DOHH2 (cell line): ENCODE measurements around the gene MACROD1.

Experiments used
- EZH2phosphoT487 ChIP-seq: fragments of 200-600 bp; sonication (generic); IDR thresholded peaks from 2 replicates; pipeline ENCODE4 v1.6.1; 2017; ENCODE audit warnings: borderline replicate concordance, mild to moderate bottlenecking, antibody characterized with exemption, low read length, moderate library complexity, mixed read lengths
- TF ChIP-seq, protein P1 (sequence below): fragments of 200-600 bp; sonication (generic); IDR thresholded peaks from one replicate; pipeline ENCODE4 v1.5.1; 2014; ENCODE audit warnings: antibody characterized with exemption, mild to moderate bottlenecking, low read depth, low read length; ENCODE audit not compliant: poor library complexity, severe bottlenecking

DNA sequence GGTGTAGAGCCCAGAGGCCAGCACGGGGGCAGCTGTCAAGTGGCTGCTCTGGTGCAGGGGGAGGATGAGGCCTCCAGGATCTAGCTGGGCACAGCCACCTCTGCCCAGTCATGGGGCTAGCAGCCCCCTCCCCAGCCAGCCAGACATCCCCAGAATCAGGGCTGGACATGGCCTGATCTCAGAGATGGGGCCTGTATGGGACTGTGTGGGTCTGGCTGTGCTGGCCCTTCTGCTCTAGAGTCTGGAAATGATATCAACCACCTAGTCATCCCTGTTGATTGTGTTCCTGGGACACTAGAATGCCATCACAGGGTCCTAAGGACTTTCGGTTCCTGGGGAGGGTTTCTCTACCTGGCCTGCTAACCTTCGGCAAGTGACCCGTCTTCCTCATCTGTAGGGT is 127.4 kb downstream of the MACROD1 start:
- TF ChIP-seq, protein P1, sequence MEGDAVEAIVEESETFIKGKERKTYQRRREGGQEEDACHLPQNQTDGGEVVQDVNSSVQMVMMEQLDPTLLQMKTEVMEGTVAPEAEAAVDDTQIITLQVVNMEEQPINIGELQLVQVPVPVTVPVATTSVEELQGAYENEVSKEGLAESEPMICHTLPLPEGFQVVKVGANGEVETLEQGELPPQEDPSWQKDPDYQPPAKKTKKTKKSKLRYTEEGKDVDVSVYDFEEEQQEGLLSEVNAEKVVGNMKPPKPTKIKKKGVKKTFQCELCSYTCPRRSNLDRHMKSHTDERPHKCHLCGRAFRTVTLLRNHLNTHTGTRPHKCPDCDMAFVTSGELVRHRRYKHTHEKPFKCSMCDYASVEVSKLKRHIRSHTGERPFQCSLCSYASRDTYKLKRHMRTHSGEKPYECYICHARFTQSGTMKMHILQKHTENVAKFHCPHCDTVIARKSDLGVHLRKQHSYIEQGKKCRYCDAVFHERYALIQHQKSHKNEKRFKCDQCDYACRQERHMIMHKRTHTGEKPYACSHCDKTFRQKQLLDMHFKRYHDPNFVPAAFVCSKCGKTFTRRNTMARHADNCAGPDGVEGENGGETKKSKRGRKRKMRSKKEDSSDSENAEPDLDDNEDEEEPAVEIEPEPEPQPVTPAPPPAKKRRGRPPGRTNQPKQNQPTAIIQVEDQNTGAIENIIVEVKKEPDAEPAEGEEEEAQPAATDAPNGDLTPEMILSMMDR, result no peak
- TF ChIP-seq EZH2phosphoT487, result no peak
